ENCODE results near the gene ALAD. TPM values are rescaled to one million over a fixed set of nuclear protein-coding genes. Genes with fewer than 3 reads are reported as not detected.
"Not testable (repeated sequence)": the region's sequence is repeated elsewhere in the genome, so short reads cannot be mapped to it uniquely, and the experiment has no call there.

Gene ALAD
- polyA plus RNA-seq (ENCODE audit: insufficient read length in 10 of 10) = 10 to 100 TPM; 15.1 to 24.8 (median 20.5) TPM
- long read RNA-seq, donor 1, partial matches to known transcripts = 0 of 1 reads
- long read RNA-seq, donor 1, other reads (novel, unspliced or antisense) = 0 of 1 reads
- long read RNA-seq, donor 2, partial matches to known transcripts = 0 of 1 reads
- long read RNA-seq, donor 2, other reads (novel, unspliced or antisense) = 0 of 1 reads
- long read RNA-seq, donor 3 = 0 reads
- long read RNA-seq, donor 4, partial matches to known transcripts = 0 of 2 reads
- long read RNA-seq, donor 4, other reads (novel, unspliced or antisense) = 0 of 2 reads
- long read RNA-seq, donor 5, partial matches to known transcripts = 9 of 13 reads
- long read RNA-seq, donor 5, other reads (novel, unspliced or antisense) = 0 of 13 reads
- long read RNA-seq, donor 6, partial matches to known transcripts = 0 of 3 reads
- long read RNA-seq, donor 6, other reads (novel, unspliced or antisense) = 0 of 3 reads
- long read RNA-seq, donor 7, partial matches to known transcripts = 0 of 2 reads
- long read RNA-seq, donor 7, other reads (novel, unspliced or antisense) = 0 of 2 reads
- long read RNA-seq, donor 8, partial matches to known transcripts = 6 of 11 reads
- long read RNA-seq, donor 8, other reads (novel, unspliced or antisense) = 0 of 11 reads
- long read RNA-seq, donor 9 = 0 reads

DNA sequence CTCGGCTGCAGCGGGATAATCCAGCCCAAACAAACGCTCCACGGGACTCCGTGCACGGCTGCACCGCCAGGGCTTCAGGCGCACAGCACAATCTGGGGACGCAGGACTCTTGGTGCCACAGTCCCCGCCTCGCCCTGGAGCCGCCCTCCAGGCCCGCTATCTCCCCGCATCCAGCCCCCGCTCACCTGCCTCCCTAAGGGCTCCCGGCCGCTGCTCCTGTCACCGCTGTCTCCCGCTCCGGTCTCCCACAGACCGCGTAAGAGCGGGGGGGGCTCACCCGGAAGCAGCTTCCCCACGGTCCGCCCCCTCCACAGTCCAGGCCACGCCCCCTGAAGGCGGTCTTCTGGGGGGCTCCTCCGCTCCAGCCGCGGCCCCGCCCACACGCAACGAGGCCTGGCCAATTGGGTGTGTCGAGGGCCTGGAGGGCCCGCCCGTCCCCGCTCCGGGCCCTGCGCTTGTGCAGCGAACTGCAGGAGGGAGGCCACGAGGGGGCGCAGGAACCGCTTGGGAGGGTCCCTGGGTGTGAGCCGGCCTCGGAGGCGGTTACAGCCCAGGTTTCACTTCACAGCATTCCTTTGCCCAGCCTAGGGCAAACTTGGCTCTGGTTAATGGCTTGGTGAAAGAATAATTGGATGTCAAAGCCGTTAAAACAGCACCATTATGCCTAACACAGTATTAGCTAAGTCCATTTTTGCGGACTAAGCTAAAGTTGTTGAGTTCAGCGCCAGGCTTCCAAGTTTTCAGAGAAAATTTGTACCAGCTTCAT is at the start of gene ALAD:
ALAD (minus strand) TSS at position 258 of the 766 bp plus-strand sequence. CDS start 7,725 bp downstream, outside the sequence.
- peak; percentile 99 for DNase-seq

DNA sequence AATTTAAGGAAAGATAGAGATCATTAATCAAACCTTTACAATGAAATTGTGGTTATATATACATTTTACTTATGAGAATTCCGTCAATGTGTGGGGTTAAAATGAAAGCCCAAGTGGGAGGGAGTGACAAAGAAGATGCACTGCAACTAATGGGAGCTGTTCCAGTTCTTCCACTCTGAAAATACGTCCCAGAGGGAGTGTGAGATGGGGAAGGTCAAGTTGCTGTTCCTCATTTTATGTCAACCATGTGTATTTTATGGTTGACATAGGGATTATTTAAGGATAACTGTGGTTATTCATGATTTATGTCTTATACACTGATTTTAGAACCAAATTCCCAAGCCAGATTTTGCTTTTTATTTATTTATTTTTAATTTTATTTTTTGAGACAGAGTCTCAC is 48.3 kb upstream of the ALAD start:
- DNase-seq = no peak

DNA sequence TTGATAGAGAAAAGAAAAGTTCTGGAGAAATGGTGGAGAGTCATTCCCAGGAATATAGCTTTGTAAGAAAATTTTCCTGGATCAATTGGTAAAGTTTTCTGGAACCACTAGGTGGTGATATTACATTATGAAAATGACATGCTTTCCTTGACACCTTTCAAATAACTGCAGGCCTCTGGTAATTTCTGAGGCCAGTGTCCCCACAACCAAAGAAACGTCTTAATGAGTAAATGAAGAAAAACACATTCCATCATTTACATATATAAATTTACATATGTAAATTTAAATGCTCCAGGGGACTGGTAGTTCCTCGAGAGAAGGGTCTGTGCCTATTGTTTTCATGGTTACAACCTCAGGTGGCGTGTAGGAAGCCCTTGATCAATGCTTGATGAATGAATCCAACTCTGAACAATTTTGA is 45.2 kb upstream of the ALAD start:
- peak; percentile 48 to 66 (median 49) for DNase-seq

DNA sequence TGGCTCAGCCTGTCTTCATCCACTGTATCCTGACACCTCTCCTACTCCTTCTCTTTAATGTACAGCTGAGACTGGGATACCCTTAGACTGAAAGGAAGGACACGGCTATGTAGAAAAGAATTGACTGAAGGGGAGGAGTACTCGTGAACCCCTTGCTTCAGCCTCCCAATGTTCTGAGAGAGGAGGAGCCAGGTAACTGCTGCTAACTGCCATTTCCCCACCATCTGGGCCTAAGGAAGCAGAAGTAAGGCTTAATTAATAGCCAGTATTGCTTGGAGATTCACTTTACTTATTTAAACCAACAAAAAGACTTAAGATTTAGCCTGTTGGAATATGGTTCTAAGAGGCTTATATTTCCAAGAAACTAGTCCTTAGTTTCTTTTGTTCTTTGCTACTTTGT is 43.7 kb upstream of the ALAD start:
- DNase-seq = no peak

DNA sequence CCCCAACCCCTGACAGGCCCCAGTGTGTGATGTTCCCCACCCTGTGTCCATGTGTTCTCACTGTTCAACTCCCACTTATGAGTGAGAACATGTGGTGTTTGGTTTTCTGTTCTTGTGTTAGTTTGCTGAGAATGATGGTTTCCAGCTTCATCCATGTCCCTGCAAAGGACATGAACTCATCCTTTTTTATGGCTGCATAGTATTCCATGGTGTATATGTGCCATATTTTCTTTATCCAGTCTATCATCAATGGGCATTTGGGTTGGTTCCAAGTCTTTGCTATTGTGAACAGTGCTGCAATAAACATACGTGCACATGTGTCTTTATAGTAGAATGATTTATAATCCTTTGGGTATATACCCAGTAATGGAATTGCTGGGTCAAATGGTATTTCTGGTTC is 36.6 kb upstream of the ALAD start:
- not testable (repeated sequence) for DNase-seq

DNA sequence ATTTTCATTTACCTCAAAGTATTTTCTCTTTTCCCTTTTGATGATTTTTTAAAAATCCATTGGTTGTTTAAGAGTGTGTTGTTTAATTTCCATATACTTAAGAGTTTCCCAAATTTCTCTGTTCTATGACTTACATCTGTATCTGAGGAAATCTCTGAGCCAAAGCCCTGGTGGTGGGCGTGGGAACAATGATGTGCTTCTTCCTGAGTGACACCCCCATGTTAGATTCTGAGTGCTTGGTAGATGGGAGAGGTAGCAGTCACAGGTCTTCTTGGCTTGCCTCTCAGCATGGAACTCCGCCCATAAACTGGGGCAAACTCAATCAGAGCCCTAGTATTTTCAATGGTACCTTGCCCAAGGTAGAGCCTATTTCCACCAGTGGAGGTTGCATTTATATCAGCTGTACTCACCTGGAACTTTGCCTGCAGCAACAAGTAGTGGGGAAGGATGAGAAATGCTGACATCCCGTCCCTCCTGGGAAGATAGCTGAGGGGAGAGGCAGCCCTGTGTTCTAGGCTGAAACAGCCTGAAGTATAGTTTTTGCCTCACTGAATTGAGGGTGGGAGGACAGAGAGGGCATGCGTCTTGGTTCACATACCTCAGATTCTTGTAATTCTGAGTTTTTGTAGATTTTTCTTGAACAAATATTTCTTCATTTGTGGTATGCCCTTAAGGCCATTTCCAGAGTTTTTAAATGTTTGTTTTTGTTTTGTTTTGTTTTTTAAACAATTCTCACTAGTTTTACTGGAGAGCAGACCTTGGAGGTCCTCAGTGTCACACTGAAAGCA is 35.8 kb upstream of the ALAD start:
- no peak for DNase-seq

DNA sequence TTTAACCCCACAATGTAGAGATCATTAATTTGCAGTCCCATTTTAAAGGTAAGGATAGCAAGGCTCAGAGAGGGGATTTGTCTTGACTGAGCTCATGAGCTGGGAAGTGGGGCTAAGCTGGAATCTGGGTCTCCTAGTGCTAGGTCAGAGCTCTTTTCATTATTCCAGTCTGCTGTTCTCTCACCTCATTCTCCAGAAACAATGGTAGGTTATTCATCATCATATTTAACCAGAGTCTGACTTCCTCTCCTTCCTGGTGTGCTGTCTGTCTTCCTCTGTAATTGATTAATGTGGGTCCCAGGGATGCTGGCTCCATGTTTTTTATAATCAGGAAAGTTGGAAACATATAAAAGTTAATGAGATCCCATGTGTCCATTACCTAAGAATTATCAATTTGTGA is 30.1 kb upstream of the ALAD start:
- no peak for DNase-seq

DNA sequence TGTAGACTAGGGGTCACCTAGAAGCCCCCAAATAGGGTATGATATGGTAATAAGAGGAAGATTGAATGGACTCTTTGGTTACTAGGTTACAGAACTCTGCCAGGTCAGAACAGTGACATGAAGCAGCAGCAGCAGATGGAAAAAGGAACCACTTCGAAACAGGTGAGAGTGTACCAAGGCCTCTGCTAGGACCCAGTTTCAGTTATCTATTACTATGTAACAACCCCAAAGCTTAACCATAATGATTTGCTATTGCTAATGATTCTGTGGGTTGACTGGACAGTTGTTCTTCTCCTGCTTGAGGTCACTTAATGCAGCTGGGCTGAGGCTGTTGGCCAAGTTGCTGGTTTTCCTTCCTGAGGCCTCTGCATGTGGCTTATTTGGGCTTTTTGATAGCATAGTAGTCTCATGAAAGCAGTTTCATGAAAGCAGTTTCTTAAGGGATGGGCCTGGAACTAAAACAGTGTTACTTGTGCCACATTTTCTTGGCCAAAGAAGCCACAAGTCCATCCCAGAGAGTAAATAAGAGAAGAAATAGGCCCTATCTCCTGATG is 27.1 kb upstream of the ALAD start:
- peak in 1 of 3 donors; percentile 72 for DNase-seq

DNA sequence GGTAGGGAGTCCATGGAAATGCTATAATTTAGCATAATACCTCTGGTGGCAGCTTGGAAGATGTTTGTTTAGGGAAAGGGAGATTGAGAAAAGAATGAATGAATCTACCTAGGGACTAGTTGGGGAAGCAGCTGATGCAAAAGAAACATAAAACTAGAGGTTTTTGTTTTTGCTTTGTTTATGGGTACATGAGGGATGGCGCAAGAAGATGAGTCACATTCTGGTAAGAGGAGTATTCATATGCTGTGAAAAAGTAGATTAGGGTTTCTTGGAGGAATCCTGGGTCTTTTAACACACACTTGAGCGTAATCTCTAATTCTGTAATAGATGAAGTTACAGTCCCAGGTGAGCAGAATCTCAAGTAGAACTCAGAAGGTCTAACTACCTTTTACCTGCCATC is 26.5 kb upstream of the ALAD start:
- no peak for DNase-seq

DNA sequence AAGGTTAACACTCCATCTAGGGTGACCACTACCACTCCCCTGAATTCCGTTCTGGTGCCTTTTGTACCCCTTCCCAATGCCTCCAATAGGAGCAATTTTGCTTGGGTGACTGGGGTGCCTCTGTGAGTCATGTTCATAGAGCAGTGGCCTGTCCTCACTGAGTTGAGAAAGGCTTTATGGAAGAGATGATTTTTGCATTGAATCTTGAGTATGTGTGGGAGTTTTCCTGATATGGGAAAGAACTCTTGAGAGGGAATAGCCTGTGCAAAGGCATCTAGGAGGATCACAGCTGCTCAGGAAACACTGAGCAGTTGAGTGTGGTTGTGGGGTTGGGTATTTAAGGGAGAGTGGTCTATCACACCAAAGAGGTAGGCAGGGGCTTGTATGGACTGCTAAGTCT is 25.6 kb upstream of the ALAD start:
- no peak for DNase-seq

DNA sequence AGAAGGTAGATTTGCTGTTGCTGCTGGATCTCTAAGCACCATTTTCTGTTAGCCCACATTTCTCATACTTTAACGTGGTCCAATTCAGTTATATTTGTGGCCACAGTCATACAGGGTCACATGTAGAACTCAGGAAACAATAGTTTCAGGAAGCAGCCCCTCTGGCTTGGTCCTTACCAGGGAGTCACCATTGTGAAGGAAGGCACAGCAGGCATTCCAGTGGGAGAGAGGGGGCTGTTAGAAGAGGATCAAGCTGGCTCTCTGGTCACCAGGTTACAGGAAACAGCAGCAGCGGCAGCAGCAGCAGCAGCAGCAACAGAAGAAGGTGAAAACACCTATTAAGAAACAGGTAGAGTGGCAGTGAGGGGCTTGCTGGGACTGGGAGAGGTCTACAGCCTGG is 24.0 kb upstream of the ALAD start:
- no peak for DNase-seq

DNA sequence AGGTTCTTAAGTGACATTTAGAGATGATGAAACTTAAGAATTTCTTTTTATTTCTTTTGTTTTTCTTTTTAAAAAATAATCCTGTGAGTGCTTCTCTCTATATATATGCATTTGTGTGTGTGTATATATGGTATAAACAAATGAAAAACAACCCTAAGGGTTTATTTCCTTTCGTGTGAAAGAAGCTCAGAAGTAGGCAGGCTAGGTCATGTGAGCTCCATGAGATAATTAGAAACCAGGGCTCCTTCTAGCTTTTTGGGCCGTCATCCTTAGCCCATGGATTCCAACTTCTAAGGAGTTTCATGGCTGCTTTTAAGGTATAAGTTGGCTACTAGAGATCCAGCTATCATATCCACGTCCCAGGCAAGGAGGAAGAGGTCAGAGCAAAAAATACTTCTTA is 20.6 kb upstream of the ALAD start:
- DNase-seq = no peak

DNA sequence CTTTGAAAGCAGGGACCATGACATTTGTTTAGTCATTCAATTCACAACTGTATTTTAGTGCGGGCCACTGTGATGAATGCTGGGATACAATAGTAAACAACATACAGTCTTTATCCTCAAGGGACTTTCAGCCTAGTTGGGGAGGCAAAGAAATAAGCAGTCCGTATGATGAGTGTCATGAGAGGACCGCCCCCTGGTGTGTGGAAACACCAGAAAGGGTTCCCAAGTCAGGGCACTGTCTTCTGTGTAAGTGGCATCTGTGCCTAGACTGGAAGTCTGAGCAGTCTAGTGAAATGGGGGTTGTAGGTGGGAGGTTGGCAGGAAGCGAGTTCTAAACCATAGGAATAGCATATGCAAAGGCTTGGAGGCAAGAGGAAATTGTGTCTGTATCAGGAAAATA is 16.3 kb upstream of the ALAD start:
- no peak for DNase-seq

DNA sequence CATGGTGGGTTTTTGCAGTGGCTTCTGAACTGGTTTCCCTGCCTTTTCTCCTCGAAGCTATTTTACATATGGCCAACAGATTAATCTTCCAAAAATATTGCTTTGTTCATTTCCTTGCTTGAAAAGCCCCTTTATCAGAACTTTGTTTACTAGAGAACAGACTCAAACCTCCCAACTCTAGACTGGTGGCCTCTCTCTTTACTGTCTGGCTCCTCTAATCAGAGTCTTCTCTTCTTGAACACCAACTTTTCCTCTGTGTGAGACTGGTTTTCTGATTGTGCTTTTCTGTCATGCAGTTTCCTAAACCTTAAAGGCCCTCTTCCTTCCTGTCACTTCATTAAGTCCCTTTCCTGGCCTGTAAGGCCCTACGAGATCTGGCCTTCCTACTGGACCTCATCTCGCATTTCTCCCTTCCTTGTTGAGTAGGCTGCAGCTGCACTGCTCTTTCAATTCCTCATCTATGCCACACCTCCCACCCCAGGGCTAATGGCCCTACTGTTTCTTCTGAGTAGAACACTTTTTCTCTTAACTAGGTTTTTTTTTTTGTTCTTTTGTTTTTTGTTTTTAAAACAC is 15.2 kb upstream of the ALAD start:
- peak in 1 of 3 donors; percentile 41 for DNase-seq

DNA sequence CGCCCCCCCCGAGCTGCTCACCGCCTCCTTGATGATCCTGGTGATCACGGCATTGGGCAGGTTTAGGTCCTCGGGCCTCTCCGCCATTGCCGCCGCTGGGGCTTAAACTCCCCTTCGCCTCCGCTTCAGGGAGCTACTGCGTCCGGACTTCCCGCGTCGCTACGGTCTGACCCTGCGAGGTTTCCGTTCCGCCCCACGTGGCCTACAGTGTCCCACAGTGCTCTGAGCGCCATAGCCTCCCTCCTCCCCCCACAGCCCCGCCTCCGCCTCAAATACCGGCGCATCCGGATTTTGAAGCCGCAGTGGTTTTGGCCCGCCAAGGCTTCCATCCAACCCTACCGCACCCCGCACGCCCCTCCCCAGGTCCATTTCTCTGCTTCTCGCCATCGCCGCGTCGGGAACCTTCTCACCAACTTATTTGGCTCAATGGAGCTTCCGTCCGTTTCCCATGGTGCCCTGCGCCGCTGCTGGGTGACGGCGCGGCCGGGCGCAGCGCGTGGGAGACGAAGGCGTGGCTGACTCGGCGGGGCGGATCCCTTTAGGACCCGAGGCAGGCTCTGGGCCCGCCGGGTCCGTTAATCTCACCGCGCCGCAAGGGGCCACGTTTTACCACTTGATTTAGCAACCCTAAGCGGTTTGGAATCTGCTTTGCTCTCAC is 9.3 kb upstream of the ALAD start, which contains the start of the genes C9orf43 and POLE3:
C9orf43 (plus strand) TSS at position 541 of the 658 bp plus-strand sequence. CDS start 2,747 bp downstream, outside the sequence.
POLE3 (minus strand) TSS at position 469 of the 658 bp plus-strand sequence; CDS start at position 87, 382 bp downstream.
- peak; percentile 96 to 99 (median 97) for DNase-seq

DNA sequence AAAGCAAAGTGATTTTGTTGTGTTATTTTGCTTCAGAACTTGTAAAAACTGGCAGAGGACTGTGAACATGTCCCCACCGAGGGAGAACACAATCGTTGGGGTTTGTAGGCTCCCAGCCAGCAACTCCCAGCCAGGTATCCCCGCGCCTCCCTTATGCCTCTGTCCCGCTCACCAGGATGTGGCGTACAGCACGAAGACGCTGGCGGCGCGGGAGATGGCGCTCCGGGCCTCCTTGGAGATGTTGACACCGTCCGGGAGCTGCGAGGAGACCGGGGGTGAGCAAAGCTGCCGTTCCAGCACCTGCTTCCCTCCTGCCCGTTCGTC is 8.8 kb upstream of the ALAD start:
- no peak for DNase-seq

DNA sequence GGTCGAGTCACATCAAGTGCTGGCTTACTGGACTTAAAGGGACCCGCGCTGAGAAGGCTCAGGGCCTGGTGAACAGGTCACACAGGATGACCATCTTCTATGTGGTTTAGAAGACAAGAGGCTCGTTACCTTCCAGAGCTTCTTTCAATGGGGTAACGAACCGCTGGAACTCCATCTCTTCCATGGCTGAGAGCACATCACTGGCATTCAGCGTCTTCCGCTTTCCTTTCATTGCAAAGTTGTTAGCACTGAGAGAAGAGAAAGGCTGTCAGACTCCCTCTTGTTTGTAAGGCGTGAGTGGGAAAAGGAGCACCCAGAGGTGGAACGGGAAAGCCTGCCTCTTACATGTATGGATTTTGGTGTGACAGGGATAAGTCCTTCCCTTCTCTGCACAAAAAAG is 8.4 kb upstream of the ALAD start:
- DNase-seq = no peak

DNA sequence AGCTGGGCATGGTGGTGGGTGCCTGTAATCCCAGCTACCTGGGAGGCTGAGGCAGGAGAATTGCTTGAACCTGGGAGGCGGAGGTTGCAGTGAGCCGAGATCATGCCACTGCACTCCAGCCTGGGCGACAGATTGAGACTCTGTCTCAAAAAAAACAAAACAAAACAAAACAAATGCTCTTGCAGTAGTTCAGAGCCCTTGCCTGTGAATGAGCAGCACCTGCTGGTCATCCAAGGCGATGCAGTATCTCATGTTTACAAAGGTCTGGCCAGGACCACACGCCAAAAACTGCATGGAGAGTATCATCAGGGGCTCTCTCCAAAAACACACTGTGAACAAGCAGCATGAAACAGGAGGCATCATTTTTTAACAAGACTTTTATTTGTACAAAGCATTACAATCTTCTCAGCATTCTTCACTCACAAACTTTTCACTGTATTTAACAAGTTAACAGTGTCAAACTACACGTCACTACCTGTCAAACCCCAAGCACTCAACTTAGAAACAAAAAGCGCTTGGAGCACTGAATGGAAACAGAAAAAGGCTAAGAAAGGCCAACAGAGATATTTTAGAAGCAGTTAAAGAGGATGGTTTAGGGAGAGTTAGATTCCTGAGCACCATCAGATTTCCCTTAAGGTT is 5.9 kb upstream of the ALAD start:
- peak; percentile 53 to 87 (median 71) for DNase-seq

DNA sequence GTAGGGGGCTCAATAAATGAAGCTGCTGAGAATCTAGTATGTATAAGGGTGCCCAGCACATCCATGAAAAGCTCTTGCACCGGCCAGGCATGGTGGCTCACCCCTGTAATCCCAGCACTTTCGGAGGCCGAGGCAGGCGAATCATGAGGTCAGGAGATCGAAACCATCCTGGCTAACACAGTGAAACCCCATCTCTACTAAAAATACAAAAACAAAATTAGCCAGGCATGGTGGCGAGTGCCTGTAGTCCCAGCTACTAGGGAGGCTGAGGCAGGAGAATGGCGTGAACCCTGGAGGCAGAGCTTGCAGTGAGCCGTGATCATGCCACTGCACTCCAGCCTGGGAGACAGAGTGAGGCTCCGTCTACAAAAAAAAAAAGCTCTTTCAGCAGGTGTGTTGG is 5.3 kb upstream of the ALAD start:
- DNase-seq = not testable (repeated sequence)

DNA sequence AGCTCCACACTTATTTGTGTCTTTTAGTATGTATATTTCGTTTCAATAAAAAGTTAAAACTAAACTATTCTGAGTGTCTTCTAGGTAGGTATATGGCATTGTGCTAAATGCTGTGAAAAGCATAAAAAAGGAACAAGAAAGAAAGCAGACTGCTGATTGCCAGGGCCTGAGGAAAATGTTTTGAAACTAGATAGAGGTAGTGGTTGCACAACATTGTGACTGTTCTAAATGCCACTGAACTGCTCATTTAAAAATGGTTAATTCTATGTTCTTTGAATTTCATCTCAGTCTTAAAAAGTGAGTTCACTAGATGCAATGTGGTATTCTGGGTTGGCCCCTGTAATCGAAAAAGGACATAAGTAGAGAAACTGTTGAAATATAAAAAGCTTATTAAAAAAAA is 2.6 kb upstream of the ALAD start:
- DNase-seq = no peak

All from muscle of back (tissue), 13 donors.